Endothelial cell of umbilical vein (primary cell): ENCODE results near the gene CHRNE.
A peak's percentile ranks its signal among the peaks of the same experiment; 100 is the strongest.

Experiments used
- EZH2 ChIP-seq: IDR thresholded peaks from 2 replicates; pipeline ENCODE4 v1.6.1; 2012; ENCODE audit warnings: borderline replicate concordance, low read depth, mild to moderate bottlenecking, moderate library complexity, low read length, inconsistent platforms; ENCODE audit not compliant: severe bottlenecking
- JUN ChIP-seq: IDR thresholded peaks from 2 replicates; pipeline ENCODE4 v1.6.1; 2011; ENCODE audit warnings: borderline replicate concordance, low read depth; ENCODE audit not compliant: insufficient read length, insufficient read depth
- MYC ChIP-seq: IDR thresholded peaks from one replicate; pipeline ENCODE4 v1.6.1; 2011; ENCODE audit warnings: mild to moderate bottlenecking, low read depth, low read length
- POLR2A ChIP-seq: IDR thresholded peaks from 2 replicates; pipeline ENCODE4 v1.6.1; 2012; ENCODE audit warnings: low read depth, mild to moderate bottlenecking, control low read depth, low read length
- POLR2AphosphoS5 ChIP-seq: IDR thresholded peaks from 2 replicates; pipeline ENCODE4 v1.6.1; 2012; ENCODE audit warnings: low read depth, mild to moderate bottlenecking, control low read depth, low read length, moderate library complexity; ENCODE audit not compliant: insufficient read depth
- TF ChIP-seq, protein P1 (sequence below), 2 donors: IDR thresholded peaks; 1 replicate in 1 of 2; 2 replicates in 1 of 2; pipeline ENCODE4 v1.5.1; 2011; ENCODE audit warnings: low read length in 2 of 2, mild to moderate bottlenecking in 2 of 2, moderate library complexity in 2 of 2, control low read depth in 1 of 2, inconsistent platforms in 1 of 2, low read depth in 1 of 2; ENCODE audit not compliant: insufficient read depth in 1 of 2; ENCODE audit errors: extremely low read depth in 1 of 2
- TF ChIP-seq, protein P2 (sequence below): IDR thresholded peaks from 2 replicates; pipeline ENCODE4 v1.6.1; 2011; ENCODE audit not compliant: insufficient read depth, insufficient read length

DNA sequence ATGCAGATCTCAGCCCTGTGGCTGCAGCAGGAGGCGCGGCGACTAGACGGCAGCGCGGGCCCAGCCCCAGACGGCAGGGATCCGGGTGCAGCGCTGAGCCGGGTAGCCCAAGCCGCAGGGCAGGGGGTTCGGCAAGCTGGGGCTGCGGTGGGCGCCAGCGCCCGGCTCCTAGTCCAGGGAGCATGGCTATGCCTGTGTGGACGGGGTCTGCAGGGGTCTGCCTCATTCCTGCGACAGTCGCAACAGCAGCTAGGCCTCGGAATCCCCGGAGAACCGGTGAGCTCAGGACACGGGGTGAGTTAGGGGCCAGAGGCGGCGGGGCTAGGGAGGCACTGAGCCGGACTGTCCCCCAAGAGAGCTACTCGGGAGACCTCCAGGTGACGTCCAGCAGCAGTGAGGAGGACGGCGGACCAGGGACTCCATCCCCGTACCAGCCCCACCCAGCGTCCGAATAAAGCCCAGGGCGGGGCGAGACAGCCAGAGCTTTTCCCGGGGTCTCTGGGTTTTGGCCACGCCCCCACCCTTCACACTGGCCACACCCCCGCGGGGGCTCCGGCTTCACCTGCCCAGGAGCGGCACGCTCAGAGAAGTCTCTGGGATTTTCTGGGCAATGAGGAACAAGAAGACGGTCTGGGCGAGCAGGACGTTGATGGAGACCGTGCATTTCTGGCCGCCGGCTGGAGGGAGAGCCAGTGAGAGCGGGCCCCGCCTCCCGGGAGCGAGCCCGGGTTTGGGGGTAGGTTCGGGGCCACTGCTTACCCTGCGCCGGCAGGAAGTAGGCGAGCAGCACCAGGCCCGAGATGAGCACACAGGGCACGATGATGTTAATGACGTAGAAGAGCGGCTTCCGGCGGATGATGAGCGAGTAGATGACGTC lies 2.4 kb downstream of the CHRNE start:
- TF ChIP-seq, protein P1, sequence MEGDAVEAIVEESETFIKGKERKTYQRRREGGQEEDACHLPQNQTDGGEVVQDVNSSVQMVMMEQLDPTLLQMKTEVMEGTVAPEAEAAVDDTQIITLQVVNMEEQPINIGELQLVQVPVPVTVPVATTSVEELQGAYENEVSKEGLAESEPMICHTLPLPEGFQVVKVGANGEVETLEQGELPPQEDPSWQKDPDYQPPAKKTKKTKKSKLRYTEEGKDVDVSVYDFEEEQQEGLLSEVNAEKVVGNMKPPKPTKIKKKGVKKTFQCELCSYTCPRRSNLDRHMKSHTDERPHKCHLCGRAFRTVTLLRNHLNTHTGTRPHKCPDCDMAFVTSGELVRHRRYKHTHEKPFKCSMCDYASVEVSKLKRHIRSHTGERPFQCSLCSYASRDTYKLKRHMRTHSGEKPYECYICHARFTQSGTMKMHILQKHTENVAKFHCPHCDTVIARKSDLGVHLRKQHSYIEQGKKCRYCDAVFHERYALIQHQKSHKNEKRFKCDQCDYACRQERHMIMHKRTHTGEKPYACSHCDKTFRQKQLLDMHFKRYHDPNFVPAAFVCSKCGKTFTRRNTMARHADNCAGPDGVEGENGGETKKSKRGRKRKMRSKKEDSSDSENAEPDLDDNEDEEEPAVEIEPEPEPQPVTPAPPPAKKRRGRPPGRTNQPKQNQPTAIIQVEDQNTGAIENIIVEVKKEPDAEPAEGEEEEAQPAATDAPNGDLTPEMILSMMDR (IDR thresholded peaks at IDR 0.05; ENCODE audit: extremely low read depth in 1 of 2, insufficient read depth in 1 of 2, low read depth in 1 of 2, low read length in 2 of 2), result no peak
- TF ChIP-seq POLR2A (no peak), JUN (peak; percentile 8), EZH2 (peak; percentile 33), POLR2AphosphoS5 (no peak), MYC (no peak)
- TF ChIP-seq, protein P2, sequence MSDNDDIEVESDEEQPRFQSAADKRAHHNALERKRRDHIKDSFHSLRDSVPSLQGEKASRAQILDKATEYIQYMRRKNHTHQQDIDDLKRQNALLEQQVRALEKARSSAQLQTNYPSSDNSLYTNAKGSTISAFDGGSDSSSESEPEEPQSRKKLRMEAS, result no peak
